ENCODE measurements around the gene HABP4. TPM values are rescaled to one million over a fixed set of nuclear protein-coding genes. Genes with fewer than 3 reads are reported as not detected.

Gene HABP4
- total and polyA plus RNA-seq, 9 of the 15 experiments (the other 6 are each of a cell fraction or from before 2014, with no cell fraction given), result 0.38 to 2.4 (median 1.9) TPM

DNA sequence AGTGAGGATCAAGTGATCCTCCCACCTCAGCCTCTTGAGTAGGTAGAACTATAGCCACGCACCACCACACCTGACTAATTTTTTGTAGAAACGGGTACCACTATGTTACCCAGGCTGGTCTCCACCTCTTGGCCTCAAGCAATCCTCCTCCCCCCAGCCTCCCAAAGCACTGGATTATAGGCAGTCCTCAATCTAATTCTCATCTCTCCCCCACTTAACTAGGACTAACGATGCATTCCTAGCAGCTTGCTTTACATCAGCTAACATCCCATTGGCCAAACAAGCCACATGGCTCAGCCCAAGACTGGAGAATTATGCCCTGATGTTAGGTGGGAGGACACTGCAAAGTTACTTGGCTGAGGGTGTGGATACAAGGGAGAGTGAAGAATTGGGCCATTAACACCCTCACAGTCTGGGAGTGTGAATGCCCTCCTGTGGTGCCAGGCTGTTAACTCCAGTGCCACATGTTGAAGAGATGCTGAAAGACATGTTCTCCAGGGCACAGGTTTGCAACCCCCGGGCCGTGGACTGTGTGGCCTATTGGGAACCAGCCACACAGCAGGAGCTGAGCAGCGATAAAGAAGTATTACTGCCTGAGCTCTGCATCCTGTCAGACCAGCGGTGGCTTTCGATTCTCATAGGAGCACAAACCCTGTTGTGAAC, 26.5 kb upstream of the HABP4 start:
- Histone ChIP-seq H3K79me2 (ENCODE audit: control insufficient read depth, insufficient read depth, low read length) (peaks cover 10% of the 10 kb centered on the region; the same call in 1 of the 3 replicates), H3K9me3 (replicated peaks; ENCODE audit: control insufficient read depth, insufficient read depth, low read depth, low read length) (no peaks in the 10 kb centered on the region), H4K20me1 (replicated peaks; ENCODE audit: control insufficient read depth, insufficient read depth, low read length) (no peaks in the 10 kb centered on the region), H3K4me1 (replicated peaks in 1 of 2; ENCODE audit: control insufficient read depth in 2 of 2, insufficient read depth in 2 of 2, low read length in 2 of 2) (peaks cover 6 to 26% of the 10 kb centered on the region in 2 experiments; a peak in 4 of 5 replicates), H2AFZ (ENCODE audit: low read depth, low read length) (peak overlapping the region; percentile 93), H3K9ac (ENCODE audit: insufficient read depth in 1 of 2, low read depth in 2 of 2, low read length in 2 of 2) (peak overlapping the region; percentile 32 to 49; a peak in 2 of 4 replicates), H3K9me1 (ENCODE audit: control insufficient read depth, insufficient read depth, low read length) (no peaks in the 10 kb centered on the region), H3K36me3 (ENCODE audit: control insufficient read depth, insufficient read depth, low read length) (no peaks in the 10 kb centered on the region), H3K4me3 (no peak overlapping the region), H3K27me3 (ENCODE audit: control insufficient read depth in 2 of 2, insufficient read depth in 2 of 2, low read length in 2 of 2) (no peaks in the 10 kb centered on the region), H3K4me2 (ENCODE audit: insufficient read depth, low read length) (peak overlapping the region; percentile 64), H3K27ac (ENCODE audit: extremely low read depth, low read depth, low read length) (peak overlapping the region; percentile 41)
- FAIRE-seq, result peak; percentile 49
- ChIA-PET CTCF (ENCODE audit: low intra/inter-chr PET ratio) (no interaction called here), POLR2A (interaction anchor here (0.5 to 3.1 kb wide), 3 partner anchors 12 to 79 kb away, joined by 3 to 12 read pairs (median 5); no protein-coding TSS in a partner anchor)
- intact Hi-C loops (cut with micrococcal nuclease) (no loop called here), in situ Hi-C loops (cut with MboI) (no loop called here)
- ATAC-seq, result peak; percentile 31
- peak in 2 of 4 experiments; percentile 31 to 64 for DNase-seq (ENCODE audit: extremely low read depth in 1 of 4, low spot score in 3 of 4)
- WGBS (ENCODE audit: insufficient coverage, low coverage, missing lambda C conversion rate), result 28% methylated on average over 8 of the region's 8 CpGs
- no TSS peak for BruUV-seq (replicated peaks)
- peak; percentile 38; the same call in 1 of the 2 replicates for TF ChIP-seq ZNF592 (IDR thresholded peaks at IDR 0.05)
- TF ChIP-seq MYC (IDR thresholded peaks at IDR 0.05; ENCODE audit: low read depth, low read length), result no peak
- TF ChIP-seq MYC (CRISPR knock-in tag; IDR thresholded peaks at IDR 0.05; ENCODE audit: borderline replicate concordance, low read depth), result no peak
- TF ChIP-seq JUND (IDR thresholded peaks at IDR 0.05; ENCODE audit: borderline replicate concordance, low read depth, low read length), result no peak
- TF ChIP-seq JUND (tag; IDR thresholded peaks at IDR 0.05; ENCODE audit: borderline replicate concordance, low read depth, low read length), result no peak; the same call in 2 of the 3 replicates
- peak; percentile 40 for TF ChIP-seq L3MBTL2 (IDR thresholded peaks at IDR 0.05)
- no peak for TF ChIP-seq SRF (CRISPR knock-in tag; IDR thresholded peaks at IDR 0.05)
- peak; percentile 84 to 87; a peak in 2 of 4 replicates for TF ChIP-seq NRF1 (conservative IDR thresholded peaks at IDR 0.05 in 1 of 2, IDR thresholded peaks at IDR 0.05 in 1 of 2)
- no peak for TF ChIP-seq RBM22 (IDR thresholded peaks at IDR 0.05; ENCODE audit: low read depth, low read length, poor library complexity, severe bottlenecking)
- TF ChIP-seq CHD4 (IDR thresholded peaks at IDR 0.05; ENCODE audit: insufficient read depth, insufficient replicate concordance, low read depth, low read length, poor library complexity, severe bottlenecking), result no peak
- 0 out of 2 replicates have a peak, but pooled peaks have one; percentile 27 for TF ChIP-seq ETV1 (tag; conservative IDR thresholded peaks at IDR 0.05; ENCODE audit: low read depth)
- TF ChIP-seq ARHGAP35 (IDR thresholded peaks at IDR 0.05; ENCODE audit: partially characterized antibody), result no peak
- no peak for TF ChIP-seq ETS1 (conservative IDR thresholded peaks at IDR 0.05; ENCODE audit: control insufficient read depth, low read depth, low read length)
